Measurements from ENCODE around the gene LPIN2.

- TF ChIP-seq POLR2A (IDR thresholded peaks at IDR 0.05; ENCODE audit: low read depth, low read length), result no peak
- no peak for TF ChIP-seq POLR2AphosphoS5 (IDR thresholded peaks at IDR 0.05; ENCODE audit: low read depth, low read length)
These were observed 32.8 kb downstream of the LPIN2 start for GRCh38 chr18:2979871-2980790.
